GM18517 (cell line): ENCODE results near the gene C2CD2L.
"Not testable (repeated sequence)": the region's sequence is repeated elsewhere in the genome, so short reads cannot be mapped to it uniquely, and the experiment has no call there.

ENCODE experiments used
- ATAC-seq: cut with Tn5 transposase; IDR thresholded peaks from one replicate; pipeline ENCODE4 v1.9.1; 2021; ENCODE audit warnings: mild to moderate bottlenecking, moderate library complexity; ENCODE audit not compliant: unreplicated experiment

C2CD2L gene

GRCh38 chr11:119149018-119149785, 42.1 kb downstream of the C2CD2L start, which contains the start of gene ABCG4:
Gene ABCG4 (plus strand): TSS chr11:119149052. CDS start chr11:119149966, 914 bp downstream.
- ATAC-seq, result no peak

- no peak for ATAC-seq
These were observed 42.7 kb downstream of the C2CD2L start for GRCh38 chr11:119149786-119150275.

GRCh38 chr11:119152043-119152442, 44.9 kb downstream of the C2CD2L start:
- no peak for ATAC-seq

GRCh38 chr11:119152604-119153003, 45.5 kb downstream of the C2CD2L start:
- no peak for ATAC-seq

GRCh38 chr11:119153049-119153818, 46.1 kb downstream of the C2CD2L start:
- no peak for ATAC-seq

GRCh38 chr11:119154178-119154577, 47.0 kb downstream of the C2CD2L start:
- no peak for ATAC-seq

GRCh38 chr11:119155733-119156492, 48.8 kb downstream of the C2CD2L start:
- ATAC-seq, result no peak

- no peak for ATAC-seq
These were observed 49.4 kb downstream of the C2CD2L start for GRCh38 chr11:119156496-119156895.

GRCh38 chr11:119157063-119157462, 49.9 kb downstream of the C2CD2L start:
- no peak for ATAC-seq

- no peak for ATAC-seq
These were observed 51.3 kb downstream of the C2CD2L start for GRCh38 chr11:119158467-119158866.

- ATAC-seq, result no peak
These were observed 53.0 kb downstream of the C2CD2L start for GRCh38 chr11:119160151-119160550.

GRCh38 chr11:119161871-119162270, 54.7 kb downstream of the C2CD2L start:
- no peak for ATAC-seq

GRCh38 chr11:119166368-119167076, 59.4 kb downstream of the C2CD2L start:
- no peak for ATAC-seq

GRCh38 chr11:119167077-119167458, 59.9 kb downstream of the C2CD2L start:
- not testable (repeated sequence) for ATAC-seq

- no peak for ATAC-seq
These were observed 60.8 kb downstream of the C2CD2L start for GRCh38 chr11:119167933-119168332.
